NCI-H2107 (cell line): Measurements from ENCODE around the gene APELA.
"Not testable (repeated sequence)": the region's sequence is repeated elsewhere in the genome, so short reads cannot be mapped to it uniquely, and the experiment has no call there.

Source experiments
- DNase-seq: peaks from one replicate; lab custom pipeline; 2025; lab: John Stamatoyannopoulos, UW

APELA gene

DNA sequence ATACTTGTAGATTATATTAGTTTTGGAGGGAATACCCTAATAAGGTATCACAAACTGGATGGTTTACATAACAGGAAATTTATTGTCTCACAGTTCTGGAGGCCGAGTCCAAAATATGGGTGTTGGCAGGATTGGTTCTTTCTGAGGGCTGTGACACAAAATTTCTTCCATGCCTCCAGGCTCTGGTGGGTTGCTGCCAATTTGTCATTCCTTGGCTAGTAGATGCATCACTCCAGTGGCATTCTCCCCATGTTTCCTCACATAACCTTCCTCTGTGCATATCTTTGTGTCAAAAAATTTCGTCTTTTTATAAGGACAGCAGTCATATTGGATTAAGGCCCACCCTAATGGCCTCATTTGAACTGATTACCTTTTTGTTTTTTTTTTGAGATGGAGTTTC, 49.3 kb downstream of the APELA start:
- no peak for DNase-seq

GRCh38 chr4:164927101-164927500, 50.1 kb downstream of the APELA start:
- not testable (repeated sequence) for DNase-seq

- no peak for DNase-seq
Measured at GRCh38 chr4:164930647-164931046, 53.7 kb downstream of the APELA start.

DNA sequence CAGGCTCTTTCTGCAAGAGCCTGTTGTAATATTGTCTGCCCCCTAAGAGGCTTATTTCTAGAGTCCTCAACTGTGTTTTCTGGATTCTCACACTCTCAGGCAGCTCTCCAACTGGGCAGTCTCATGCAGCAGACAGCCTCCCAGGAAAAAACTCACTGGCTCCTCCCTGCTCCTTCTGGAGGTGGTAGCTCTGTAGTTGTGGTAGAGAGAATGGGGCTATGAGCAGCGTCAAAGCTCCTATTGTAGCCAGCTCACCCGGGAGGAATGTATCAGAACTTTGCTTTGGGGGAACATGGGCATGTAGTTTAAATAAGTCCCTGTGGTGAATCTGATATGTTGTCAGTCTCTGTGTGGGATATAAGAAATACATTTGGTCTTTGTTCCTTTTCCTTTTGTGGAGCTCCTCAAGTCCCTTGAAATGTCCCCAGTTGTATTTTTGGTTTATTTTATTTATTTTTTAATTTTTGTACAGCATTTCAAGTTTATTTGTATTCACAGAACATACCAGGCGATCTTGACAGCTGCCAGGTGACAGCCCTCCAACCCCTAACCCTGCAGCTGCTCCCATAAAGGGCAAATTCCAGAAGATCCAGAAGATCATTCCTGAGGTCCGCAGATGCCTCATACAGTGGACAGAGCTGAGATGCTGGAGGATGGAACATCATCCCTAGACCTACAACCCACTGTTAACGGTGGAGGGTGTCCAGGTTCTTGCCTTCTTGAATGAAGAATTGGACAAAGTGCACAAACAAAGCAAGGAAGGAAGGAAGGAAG, 54.8 kb downstream of the APELA start:
- no peak for DNase-seq

DNA sequence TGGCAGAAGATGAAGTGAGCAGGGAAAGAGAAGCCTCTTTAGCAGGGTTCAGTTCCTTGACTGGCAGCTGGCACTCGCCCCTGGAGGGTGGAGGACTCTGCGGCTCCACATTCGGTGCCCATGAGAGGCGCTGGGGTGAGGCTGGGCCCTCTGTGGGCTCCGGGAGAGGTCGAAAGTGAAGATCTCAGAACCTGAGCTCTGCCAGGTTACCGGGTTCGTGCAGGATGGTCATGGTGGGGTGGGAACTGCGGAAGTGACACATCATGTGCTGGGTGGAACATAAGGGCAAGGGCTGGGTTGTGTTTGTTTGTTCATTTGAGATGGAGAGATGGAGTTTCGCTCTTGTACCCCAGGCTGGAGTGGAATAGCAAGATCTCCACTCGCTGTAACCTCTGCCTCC, 56.3 kb downstream of the APELA start:
- no peak for DNase-seq

GRCh38 chr4:164935363-164935762, 58.4 kb downstream of the APELA start:
- DNase-seq, result no peak

DNA sequence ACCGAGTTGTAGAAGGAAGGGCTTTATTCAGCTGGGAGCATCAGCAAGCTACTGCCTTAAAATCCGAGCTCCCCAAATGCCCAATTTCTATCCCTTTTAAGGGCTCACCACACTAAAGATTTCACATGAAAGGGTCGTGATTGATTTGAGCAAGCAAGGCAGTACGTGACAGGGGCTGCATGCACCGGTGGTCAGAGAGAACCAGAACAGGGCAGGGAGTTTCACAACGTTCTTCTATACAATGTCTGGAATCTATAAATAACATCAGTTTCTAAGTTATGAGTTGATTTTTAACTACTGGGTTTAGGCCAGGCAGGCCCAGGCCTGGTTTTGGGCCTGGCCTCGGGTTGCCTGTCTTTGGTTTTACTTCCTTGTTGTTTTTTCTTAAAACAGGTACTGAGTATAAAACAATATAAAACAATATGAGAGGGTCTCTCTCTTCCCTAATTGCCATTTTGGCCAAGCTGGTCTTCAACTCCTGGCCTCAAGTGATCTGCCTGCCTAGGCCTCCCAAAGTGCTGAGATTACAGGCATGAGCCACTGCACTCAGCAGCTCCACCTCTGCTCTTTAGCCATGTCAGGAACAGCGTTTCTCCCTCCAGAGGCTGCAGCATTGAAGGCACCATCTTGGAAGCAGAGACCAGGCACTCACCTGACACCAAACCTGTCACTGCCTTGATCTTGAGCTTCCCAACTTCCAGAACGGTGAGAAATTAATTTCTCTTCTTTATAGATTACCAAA, 59.1 kb downstream of the APELA start:
- not testable (repeated sequence) for DNase-seq

- DNase-seq, result no peak
Measured at GRCh38 chr4:164937576-164938270, 60.7 kb downstream of the APELA start.

- DNase-seq, result no peak
Measured at GRCh38 chr4:164943192-164943591, 66.2 kb downstream of the APELA start.

DNA sequence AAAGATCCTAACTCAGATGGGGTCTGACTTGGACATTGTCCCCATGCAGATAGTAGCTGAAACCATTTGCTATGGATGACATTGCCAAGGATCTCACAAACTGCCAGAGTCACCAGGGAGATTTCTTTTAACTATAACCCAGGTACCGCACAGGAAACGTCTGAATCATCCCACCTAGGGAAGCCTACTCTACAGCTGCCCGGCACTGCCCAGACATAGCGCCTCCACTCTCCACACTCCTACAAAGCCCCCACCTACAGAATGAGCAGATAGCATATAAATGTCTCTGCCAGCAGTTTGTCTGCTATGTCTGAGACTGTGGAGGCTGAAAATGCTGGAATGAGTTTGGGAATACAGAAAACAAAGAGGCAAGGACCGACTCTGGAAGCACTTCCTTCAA, 68.2 kb downstream of the APELA start:
- no peak for DNase-seq

- no peak for DNase-seq
Measured at GRCh38 chr4:164946810-164947209, 69.8 kb downstream of the APELA start.
